LoVo (cell line): Measurements from ENCODE around the gene SPINK7.

ENCODE experiments used
- DNase-seq: peaks from one replicate; pipeline ENCODE4 v3.0.0-alpha.2; 2016; ENCODE audit warnings: low spot score

SPINK7 gene

DNA sequence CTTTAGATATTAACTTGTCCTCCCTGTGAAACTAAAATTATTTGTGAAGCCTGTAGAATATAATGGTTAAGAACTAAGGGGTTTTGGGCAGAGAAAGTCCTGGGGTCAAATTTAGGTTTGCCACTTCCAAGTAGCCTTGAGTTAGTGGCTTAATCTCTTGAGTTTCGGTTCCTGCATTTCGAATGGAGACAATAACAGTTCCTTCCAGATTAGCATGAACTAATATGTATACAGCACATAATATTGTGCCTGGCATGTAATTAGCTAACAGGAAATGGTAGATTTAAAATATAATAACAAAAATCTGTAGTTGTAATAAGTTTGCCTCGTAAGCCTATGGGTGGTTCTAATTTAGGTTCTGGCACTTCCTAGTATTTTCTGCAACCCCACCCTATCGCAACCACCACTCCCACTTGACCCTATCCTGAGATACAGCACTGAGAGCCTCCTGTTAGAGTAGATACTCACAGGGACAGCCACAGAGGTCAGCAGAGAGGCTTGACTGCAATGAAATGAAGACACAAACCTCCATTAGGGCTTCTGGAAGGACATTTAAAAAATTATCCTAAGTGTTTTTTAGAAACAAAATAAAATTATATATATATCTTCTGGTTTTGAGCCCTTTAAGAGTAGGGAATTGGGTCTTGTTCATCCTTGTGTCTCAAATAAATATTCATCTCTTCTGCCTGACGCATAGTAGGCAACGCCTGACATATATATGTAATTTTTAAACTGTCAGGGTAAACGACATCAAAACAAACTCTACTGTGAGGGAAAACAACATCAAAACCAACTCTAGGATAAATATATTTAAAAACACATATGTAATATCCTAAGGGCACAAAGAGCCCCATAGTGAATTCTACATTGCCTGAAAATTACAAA, 31.6 kb downstream of the SPINK7 start:
- DNase-seq: peak; percentile 64

DNA sequence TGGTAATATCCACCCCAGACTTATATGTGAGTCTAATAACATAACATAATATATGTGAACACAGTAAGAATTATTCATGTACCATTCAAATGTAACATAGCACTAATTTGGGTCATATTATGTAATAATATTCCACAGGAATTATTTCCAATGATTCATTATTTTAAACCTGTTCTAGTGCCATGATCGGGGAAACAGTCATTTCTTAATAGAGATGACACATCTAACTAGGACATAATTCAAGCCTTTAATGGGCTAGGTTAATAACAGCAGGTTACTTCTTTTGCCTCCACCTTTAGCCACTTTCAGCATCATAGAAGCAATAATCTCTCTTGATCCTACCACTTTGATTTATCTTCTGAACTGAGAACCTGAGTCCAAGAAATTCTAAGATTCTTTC, 35.5 kb downstream of the SPINK7 start:
- DNase-seq: no peak

GRCh38 chr5:148352696-148353095, 40.5 kb downstream of the SPINK7 start:
- no peak for DNase-seq

DNA sequence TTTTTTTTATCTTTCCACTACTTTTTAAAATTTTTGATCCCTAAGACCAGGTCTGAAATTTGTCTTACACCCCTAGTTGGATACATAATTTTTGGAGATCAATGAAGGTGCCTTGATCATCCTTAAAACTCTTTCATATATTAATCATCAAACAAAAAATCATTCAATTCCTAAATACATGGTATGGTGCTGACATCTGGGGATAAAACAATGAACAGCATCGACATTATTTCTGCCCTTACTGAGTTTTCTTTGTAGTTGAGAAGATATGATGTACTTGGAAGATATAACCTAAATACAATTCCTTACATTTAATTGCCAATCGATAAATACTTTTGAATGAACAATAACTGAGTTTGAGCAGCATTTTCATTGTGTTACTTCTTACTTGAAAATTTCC, 41.4 kb downstream of the SPINK7 start:
- DNase-seq: no peak

DNA sequence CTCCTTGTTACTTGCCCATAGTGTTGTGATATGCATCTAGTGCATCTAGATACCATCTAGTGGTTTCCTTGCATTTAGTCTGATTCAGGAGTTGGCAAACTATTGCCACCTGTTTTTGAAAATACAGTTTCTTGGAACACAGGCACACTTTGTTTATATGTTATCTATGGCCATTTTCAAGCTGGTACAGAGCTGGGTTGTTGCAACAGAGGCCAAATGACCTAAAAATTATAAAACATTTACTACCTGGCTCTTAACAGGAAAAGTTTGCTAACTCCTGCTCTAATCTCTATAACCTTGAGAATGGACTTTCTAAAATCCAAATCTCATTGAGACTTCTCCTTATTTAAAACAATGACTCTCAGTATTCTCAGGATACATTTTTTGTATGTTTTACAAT, 52.1 kb downstream of the SPINK7 start:
- DNase-seq: no peak
